NCI-H1417 (cell line): Measurements from ENCODE around the gene NDP.

Source experiments
- DNase-seq, 3 experiments: peaks; one replicate each; lab custom pipeline; 2025; lab: John Stamatoyannopoulos, UW

Gene NDP, protein sequence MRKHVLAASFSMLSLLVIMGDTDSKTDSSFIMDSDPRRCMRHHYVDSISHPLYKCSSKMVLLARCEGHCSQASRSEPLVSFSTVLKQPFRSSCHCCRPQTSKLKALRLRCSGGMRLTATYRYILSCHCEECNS

GRCh38 chrX:43973249-43974099, at the start of gene NDP:
Gene NDP, minus strand, starts transcription at chrX:43973390. Its CDS starts 14,745 bp downstream, at chrX:43958645.
- no peak for DNase-seq

GRCh38 chrX:44022964-44023363, 49.8 kb upstream of the NDP start:
- no peak for DNase-seq

DNA sequence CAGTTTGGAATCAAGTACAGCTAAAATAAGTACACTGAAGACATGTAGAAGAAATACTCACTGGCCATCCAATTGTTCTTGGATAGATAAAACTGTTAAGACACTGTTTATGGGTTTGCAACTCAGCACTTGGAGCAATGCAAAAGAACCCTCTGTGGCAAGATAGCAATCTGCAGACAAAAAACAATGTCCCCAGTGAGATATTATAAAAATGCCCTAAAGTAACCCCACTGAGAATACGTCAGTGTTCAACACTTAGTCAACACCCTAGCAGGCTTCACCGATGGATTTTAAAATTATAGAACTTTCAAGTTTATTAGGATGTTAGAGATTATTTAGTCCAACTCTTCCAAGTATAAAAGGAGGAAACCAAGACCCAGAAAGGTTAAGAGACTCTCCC, 47.5 kb upstream of the NDP start:
- DNase-seq, result no peak

DNA sequence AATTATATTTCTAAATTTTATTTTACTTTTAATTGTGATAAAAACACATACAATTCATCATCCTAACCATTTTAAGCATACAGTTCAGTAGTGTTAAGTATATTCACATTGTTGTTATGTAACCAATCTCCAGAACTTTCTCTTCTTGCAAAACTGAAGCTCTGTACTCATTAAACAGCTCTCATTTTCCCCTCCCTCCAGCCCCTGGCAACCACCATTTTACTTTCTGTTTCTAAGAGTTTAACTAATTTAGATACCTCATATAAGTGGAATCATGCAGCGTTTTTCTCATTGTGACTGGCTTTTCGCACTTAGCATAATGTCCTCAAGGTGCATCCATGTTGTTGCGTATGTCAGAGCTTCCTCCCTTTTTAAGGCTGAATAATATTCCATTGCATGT, 46.7 kb upstream of the NDP start:
- DNase-seq, result no peak

DNA sequence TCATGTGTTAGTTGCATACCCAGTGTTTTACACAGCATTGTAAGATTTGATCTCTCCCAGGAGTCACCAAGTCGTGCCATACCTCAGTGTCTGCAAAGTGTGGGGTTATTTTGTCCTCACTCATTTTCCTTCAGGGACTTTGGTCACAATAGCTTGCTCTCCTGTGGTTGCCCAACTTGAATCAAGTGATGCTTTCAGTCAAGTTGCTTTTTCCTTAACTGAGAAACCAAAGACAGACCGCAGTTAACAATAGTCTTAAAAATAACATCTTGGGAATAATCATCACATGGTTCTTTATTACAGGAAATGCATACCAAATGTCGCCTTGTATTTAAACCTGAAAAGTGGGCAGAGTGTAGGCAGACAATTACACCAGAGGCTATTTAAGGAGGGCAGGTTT, 44.5 kb upstream of the NDP start:
- DNase-seq, result no peak

DNA sequence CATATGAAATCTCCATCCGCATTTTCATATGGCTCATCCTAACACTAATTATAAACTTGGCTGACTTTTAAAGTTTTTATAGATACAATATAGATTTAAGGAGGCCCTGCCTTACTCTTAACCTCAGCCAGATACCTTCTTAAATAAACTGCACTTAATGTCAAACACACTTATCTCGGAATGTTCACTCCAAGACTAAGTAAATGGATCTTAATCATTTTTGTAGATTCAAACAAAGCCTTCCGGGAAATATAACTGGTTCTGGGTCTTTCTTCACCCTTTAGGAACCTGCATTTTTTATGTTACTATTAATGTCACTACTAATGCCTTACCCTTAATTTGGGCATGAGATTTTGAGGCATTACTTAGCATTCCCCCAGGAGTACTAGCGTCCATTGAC, 43.7 kb upstream of the NDP start:
- DNase-seq, result no peak

DNA sequence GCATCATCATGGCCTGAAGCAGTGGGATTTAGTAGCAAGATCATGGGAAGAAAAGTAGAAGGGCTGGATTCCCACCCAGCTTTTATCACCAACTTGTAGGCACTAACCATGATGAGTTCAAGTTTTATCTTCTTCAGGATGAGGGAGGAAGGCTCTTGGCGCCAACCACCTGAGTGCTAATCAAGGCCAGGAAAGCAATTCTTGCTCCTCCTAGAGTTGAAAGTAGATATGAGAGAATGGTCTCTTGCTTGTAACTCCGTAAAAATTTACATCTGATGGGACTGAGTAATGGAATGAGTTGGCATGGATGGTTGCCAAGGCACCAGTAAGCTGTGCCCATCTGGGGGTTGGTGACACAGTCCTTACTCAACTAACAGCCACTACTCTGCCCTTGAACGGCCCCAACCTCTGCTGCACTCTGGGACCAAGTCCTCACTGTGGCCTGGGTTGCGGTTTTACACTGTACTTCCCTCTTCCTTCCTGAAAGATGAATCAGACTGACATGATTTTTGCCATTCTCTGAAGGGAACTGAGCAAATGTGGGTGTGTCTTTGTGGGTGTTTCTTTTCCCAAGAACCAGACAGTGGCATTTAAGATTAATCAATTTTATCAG, 39.4 kb upstream of the NDP start:
- no peak for DNase-seq

- no peak for DNase-seq
Observed at GRCh38 chrX:44011506-44011905, 38.3 kb upstream of the NDP start.

GRCh38 chrX:44010626-44011025, 37.4 kb upstream of the NDP start:
- DNase-seq, result no peak

DNA sequence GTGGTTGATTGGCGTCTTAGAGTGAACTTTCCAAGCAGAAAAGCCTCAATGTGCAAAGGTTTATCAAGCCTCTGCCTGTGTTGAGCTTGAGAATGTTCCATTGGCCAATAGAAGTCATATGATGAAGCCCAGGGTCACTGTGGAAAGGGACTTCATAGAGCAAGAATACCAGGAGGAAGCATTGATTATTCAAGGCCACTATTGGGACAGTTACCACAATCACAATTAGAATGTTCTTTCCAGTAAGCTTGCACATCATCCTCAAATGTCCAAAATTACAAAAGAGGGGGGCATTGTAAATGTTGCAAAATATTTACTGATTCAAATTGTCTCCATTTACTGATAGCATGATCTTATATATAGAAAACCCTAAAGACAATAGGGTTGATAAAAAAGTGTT, 32.9 kb upstream of the NDP start:
- no peak for DNase-seq

- no peak for DNase-seq
Observed at GRCh38 chrX:44003975-44004374, 30.8 kb upstream of the NDP start.

GRCh38 chrX:44002567-44002966, 29.4 kb upstream of the NDP start:
- no peak for DNase-seq

GRCh38 chrX:43998374-43998773, 25.2 kb upstream of the NDP start:
- DNase-seq, result no peak

DNA sequence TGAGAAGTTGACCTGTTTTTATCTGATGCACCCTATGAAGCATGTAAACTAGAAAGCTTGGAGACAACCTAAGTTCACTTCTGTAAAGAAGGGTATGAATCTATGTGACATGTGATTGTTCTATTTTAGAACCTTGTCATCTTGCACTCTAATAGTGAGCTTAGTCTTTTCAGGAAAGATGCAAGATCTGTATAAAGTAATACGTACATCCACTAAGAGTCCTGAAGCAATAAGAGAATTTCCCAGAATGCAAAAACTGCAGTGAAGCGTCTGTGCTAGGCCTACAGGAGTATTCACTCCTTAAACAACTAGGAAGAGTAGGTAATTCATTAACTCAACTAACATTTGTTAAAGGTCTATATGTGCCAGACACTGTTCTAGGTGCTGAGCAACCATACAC, 23.3 kb upstream of the NDP start:
- no peak for DNase-seq

DNA sequence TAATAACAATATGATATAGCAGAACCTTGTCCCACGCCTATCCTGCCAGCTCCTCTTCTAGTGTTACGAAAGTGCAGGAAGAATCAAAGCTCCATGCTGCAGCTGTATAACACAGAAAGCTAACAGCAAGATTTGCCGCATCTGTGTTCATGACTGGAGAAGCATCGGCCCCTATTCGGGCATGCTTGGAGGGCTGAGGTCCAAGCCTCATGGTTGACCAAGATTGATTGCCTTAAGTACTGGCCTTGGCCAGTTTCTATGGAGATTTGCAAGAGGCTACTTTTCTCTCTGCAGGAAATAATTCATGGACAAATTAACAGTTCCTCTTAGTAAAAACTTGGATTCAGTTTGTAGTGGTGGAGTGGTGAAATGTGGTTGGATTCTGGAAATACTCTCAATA, 12.9 kb upstream of the NDP start:
- DNase-seq, result no peak

DNA sequence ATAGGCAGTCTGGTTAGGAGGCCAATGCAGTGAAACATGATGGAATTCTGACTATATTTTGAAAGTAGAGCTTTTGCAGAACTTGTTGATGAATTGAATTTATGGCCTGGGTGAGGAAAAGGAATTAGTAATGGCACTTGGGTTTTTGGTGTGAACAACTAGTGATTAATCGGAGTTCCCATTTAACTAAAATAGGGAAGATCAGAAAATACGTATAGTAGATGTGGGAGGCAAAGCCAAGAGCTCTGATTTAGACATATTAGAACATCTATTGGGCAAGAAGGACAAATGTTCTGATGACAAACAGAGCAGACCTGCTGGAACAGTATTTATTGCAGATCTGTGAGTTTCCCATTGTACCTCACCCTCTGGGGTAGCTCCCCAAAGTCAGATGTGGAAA, 12.3 kb upstream of the NDP start:
- no peak for DNase-seq

GRCh38 chrX:43978226-43978625, 5.0 kb upstream of the NDP start:
- no peak for DNase-seq

DNA sequence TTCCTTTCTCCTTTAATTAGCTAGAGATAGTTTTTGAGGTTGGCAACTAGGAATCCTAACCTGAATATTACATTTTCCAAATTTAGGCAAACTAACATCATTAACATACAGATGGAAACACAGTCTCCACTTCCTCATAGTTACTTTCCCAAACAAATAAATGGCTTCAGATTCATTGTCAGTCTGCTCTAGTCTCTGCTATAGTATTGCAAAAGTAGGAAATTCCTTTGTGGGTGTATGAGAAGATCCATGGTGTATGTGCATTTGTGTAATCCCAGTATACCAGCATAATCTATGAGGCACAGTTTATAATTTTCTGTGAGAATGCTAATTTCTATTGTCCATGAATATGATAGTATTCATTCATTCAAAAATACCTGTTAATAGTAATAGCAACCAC, 3.0 kb upstream of the NDP start:
- no peak for DNase-seq

DNA sequence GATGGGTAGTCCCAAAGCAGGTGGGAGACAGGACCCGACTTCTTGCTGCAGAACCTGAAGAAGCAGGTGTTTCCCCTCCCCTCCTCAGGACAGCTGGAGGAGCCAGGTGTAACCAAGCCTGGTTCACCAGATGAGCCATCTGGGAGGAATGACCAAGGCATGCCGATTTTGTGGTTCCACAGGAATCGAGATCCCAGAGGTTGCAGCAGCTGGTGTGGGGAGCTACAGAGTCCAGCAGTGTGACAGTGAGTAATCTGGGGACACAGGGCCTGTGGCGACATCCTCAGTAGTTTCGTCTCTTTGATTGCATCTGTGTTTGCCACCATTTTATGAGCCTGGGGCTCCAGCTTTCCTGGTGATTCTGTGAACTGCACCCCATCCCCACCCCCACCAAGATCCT, 2.6 kb upstream of the NDP start:
- DNase-seq, result no peak

DNA sequence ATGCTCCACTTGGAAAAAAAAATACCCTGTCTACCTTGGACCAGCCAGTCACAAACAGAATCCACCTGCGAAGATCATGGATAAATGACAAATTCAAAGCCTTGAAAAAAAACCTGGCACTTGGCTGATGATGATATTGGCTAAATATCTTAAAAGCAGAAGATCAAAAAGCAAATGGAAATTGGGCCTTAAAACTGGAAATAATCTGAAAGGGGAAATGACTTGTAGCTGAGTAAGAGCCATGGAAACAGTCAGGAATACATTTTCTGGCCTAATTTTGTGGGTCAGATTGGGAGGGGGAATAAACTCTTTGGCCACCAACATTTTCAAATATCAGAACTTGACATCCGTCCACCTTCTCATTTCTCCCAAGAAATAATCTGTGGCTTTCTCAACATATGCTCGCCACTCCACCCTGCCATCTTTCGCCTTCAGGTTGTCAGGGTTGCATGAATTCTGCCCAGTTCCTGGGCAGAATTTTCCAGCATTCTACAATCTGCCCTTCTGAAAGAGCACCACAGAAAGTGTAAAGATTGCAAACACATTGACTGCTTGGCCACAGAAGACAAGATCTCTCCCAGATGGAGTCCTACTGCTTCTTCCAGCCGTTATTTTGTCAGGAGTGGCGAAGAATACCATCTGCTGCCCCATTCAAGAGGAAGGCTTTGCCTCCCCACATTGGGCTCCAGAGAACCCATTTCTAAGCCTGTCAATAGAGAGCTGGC, 1.7 kb upstream of the NDP start:
- no peak for DNase-seq

- DNase-seq, result no peak
Observed at GRCh38 chrX:43974100-43974475, 898 bp upstream of the NDP start.

GRCh38 chrX:43971966-43972961, 926 bp downstream of the NDP start:
- no peak for DNase-seq
